MM.1S (cell line): ENCODE data around the gene NCOA1.

ENCODE experiments used
- DNase-seq: peaks from one replicate; pipeline ENCODE4 v3.0.0-alpha.2; 2015
- H2AFZ ChIP-seq: fragments of 300-600 bp; sonication (generic); 2 replicates; pipeline ENCODE4 v1.6.0; 2016; ENCODE audit warnings: antibody characterized with exemption, low read length
- H3F3A ChIP-seq: fragments of 300-600 bp; sonication (generic); 2 replicates; pipeline ENCODE4 v1.6.1; 2016; ENCODE audit warnings: mild to moderate bottlenecking, antibody characterized with exemption, low read length, moderate library complexity, mixed read lengths; ENCODE audit not compliant: insufficient read depth
- H3K27ac ChIP-seq: fragments of 300-600 bp; sonication (generic); 2 replicates; pipeline ENCODE4 v1.5.1; 2016; ENCODE audit warnings: mild to moderate bottlenecking, low read length
- H3K27me3 ChIP-seq: fragments of 300-600 bp; sonication (generic); replicated peaks from 2 replicates; pipeline ENCODE4 v1.6.0; 2016; ENCODE audit warnings: low read length; ENCODE audit not compliant: insufficient read depth
- H3K36me3 ChIP-seq: fragments of 300-600 bp; sonication (generic); replicated peaks from 2 replicates; pipeline ENCODE4 v1.6.1; 2016; ENCODE audit warnings: mild to moderate bottlenecking, low read length, mixed read lengths; ENCODE audit not compliant: insufficient read depth
- H3K4me1 ChIP-seq: fragments of 300-600 bp; sonication (generic); 2 replicates; pipeline ENCODE4 v1.6.1; 2016; ENCODE audit warnings: low read length, mixed read lengths
- H3K4me2 ChIP-seq: fragments of 300-600 bp; sonication (generic); 2 replicates; pipeline ENCODE4 v1.6.0; 2016; ENCODE audit warnings: low read depth, low read length
- H3K4me3 ChIP-seq: fragments of 300-600 bp; sonication (generic); 2 replicates; pipeline ENCODE4 v1.5.1; 2016; ENCODE audit warnings: low read length, mixed read lengths
- H3K79me2 ChIP-seq: fragments of 300-600 bp; sonication (generic); 2 replicates; pipeline ENCODE4 v1.6.1; 2016; ENCODE audit warnings: mixed run types, low read length, mixed read lengths
- H3K9ac ChIP-seq: fragments of 300-600 bp; sonication (generic); 2 replicates; pipeline ENCODE4 v1.6.1; 2016; ENCODE audit warnings: low read length, mixed read lengths
- H3K9me2 ChIP-seq: fragments of 300-600 bp; sonication (generic); replicated peaks from 2 replicates; pipeline ENCODE4 v1.6.1; 2016; ENCODE audit warnings: mild to moderate bottlenecking, low read length, mixed read lengths; ENCODE audit not compliant: insufficient read depth
- H3K9me3 ChIP-seq: fragments of 300-600 bp; sonication (generic); replicated peaks from 2 replicates; pipeline ENCODE4 v1.6.1; 2016; ENCODE audit warnings: mild to moderate bottlenecking, low read length, mixed read lengths; ENCODE audit not compliant: insufficient read depth
- H4K20me1 ChIP-seq: fragments of 300-600 bp; sonication (generic); 2 replicates; pipeline ENCODE4 v1.6.1; 2016; ENCODE audit warnings: mild to moderate bottlenecking, low read length, moderate library complexity, mixed read lengths; ENCODE audit not compliant: insufficient read depth
- EZH2 ChIP-seq: fragments of 300-600 bp; sonication (generic); optimal IDR thresholded peaks from 2 replicates; pipeline ENCODE3; 2017; ENCODE audit warnings: low read depth, mild to moderate bottlenecking, antibody characterized with exemption, low read length, mixed read lengths
- EZH2phosphoT487 ChIP-seq: fragments of 300-600 bp; sonication (generic); IDR thresholded peaks from 2 replicates; pipeline ENCODE4 v1.6.1; 2018; ENCODE audit warnings: antibody characterized with exemption, low read length
- TF ChIP-seq, protein P1 (sequence below): fragments of 300-600 bp; sonication (generic); IDR thresholded peaks from 2 replicates; pipeline ENCODE4 v1.5.1; 2016; ENCODE audit warnings: antibody characterized with exemption, low read length, mixed read lengths

NCOA1 gene

DNA sequence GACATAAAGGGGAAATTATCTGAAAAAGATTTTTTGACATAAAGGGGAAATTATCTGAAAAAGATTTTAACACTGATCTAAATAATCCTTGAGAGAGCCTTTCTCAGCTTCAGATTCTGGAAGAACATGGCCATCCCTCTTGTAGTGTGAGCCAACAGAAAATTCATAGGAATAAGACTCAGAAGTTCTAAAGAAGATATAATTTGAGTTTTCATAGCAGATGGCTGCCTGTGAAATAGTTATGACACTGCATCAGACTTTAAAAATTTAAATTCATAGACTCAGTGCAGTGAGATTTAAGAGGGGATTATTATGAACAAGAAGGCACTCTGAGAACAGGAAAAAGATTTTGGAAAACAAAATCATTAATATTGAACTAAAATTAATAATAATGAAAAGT lies 50.6 kb downstream of the NCOA1 start:
- Histone ChIP-seq H2AFZ (no peak overlapping the region), H3K79me2 (no peaks in the 10 kb centered on the region), H3K9ac (no peak overlapping the region), H3K4me2 (no peak overlapping the region), H3K27me3 (no peaks in the 10 kb centered on the region), H3K27ac (no peak overlapping the region), H3K9me2 (no peaks in the 10 kb centered on the region), H3K4me1 (no peaks in the 10 kb centered on the region), H3F3A (no peaks in the 10 kb centered on the region), H3K36me3 (no peaks in the 10 kb centered on the region), H3K9me3 (no peaks in the 10 kb centered on the region), H4K20me1 (no peaks in the 10 kb centered on the region), H3K4me3 (no peak overlapping the region)
- TF ChIP-seq, protein P1, sequence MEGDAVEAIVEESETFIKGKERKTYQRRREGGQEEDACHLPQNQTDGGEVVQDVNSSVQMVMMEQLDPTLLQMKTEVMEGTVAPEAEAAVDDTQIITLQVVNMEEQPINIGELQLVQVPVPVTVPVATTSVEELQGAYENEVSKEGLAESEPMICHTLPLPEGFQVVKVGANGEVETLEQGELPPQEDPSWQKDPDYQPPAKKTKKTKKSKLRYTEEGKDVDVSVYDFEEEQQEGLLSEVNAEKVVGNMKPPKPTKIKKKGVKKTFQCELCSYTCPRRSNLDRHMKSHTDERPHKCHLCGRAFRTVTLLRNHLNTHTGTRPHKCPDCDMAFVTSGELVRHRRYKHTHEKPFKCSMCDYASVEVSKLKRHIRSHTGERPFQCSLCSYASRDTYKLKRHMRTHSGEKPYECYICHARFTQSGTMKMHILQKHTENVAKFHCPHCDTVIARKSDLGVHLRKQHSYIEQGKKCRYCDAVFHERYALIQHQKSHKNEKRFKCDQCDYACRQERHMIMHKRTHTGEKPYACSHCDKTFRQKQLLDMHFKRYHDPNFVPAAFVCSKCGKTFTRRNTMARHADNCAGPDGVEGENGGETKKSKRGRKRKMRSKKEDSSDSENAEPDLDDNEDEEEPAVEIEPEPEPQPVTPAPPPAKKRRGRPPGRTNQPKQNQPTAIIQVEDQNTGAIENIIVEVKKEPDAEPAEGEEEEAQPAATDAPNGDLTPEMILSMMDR: no peak
- TF ChIP-seq EZH2 (no peak), EZH2phosphoT487 (no peak)
- no peak for DNase-seq

DNA sequence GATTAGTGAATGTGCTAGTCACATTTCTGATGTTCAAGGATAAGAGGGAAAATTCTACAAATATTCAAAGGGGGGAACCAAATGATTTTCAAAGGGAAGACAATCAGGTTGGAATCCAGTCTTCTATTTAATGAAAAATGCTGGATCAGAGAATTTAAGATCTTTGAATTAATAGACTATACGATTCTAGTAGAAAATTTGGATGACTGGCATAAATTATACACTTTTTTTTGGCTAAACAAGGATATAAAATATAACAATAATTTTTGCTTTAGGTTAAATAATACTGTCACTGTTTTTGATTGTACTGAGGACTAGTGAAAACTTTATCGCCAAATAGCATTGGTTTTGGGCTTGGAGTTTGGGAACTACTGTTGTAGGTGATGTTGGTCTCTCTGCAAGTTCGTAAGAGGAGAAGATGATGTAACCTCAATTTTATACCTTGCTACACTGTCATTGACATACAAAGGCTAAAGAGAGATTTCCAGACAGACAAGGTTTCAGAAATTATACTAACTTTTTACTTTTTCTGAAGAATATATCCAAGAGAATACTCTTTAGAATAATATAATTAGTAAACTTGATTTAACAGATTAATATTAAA lies 51.3 kb downstream of the NCOA1 start:
- Histone ChIP-seq H3F3A (no peaks in the 10 kb centered on the region), H3K27ac (no peak overlapping the region)
- TF ChIP-seq, protein P1: no peak
- no peak for TF ChIP-seq EZH2
- TF ChIP-seq EZH2phosphoT487: no peak

DNA sequence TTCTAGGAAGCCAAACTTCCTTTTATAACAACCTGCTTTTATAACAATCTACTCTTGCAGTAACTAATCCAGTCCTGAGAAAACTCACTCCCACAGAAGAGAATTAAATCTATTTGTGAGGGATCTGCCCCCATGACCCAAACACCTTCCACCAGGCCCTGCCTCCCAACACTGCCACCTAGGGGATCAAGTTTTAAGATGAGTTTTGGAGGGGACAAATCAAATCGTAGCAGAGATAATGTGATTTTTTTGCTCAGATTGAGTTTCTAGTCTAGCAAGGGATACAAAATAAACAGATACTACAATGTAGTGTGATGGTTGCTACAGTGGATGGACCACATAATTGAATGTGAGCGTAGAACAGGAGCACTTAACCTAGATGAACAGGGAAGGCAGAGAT lies 52.2 kb downstream of the NCOA1 start:
- Histone ChIP-seq H3K27ac (no peak overlapping the region), H3F3A (no peaks in the 10 kb centered on the region), H3K9me2 (no peaks in the 10 kb centered on the region), H3K9me3 (no peaks in the 10 kb centered on the region), H3K4me2 (no peak overlapping the region), H3K9ac (no peak overlapping the region), H3K79me2 (no peaks in the 10 kb centered on the region), H3K36me3 (no peaks in the 10 kb centered on the region), H3K27me3 (no peaks in the 10 kb centered on the region), H4K20me1 (no peaks in the 10 kb centered on the region), H2AFZ (no peak overlapping the region), H3K4me3 (no peak overlapping the region), H3K4me1 (no peaks in the 10 kb centered on the region)
- no peak for DNase-seq
- TF ChIP-seq, protein P1: peak; percentile 53
- no peak for TF ChIP-seq EZH2

More for the DNA sequence above, 51.3 kb downstream of the NCOA1 start:
- Histone ChIP-seq H3K9me2 (no peaks in the 10 kb centered on the region), H3K4me1 (no peaks in the 10 kb centered on the region), H4K20me1 (no peaks in the 10 kb centered on the region), H3K27me3 (no peaks in the 10 kb centered on the region), H3K9me3 (no peaks in the 10 kb centered on the region), H3K4me3 (no peak overlapping the region), H3K79me2 (no peaks in the 10 kb centered on the region), H3K4me2 (no peak overlapping the region), H2AFZ (no peak overlapping the region), H3K36me3 (no peaks in the 10 kb centered on the region), H3K9ac (no peak overlapping the region)
- no peak for DNase-seq
